ENCODE results near the gene CORT. TPM values are rescaled to one million over a fixed set of nuclear protein-coding genes. Genes with fewer than 3 reads are reported as not detected.
A peak's percentile ranks its signal among the peaks of the same experiment; 100 is the strongest.

CORT gene
- total and polyA plus RNA-seq, 3 experiments from 2014 or later = 0.71 TPM; not detected in 2

GRCh38 chr1:10440305-10440704, 9.5 kb upstream of the CORT start:
- peaks cover 0 to 11% (median 3%) of the 10 kb centered on the region in 3 donors for H3K36me3 Mint-ChIP-seq
- Histone ChIP-seq H3K27me3 (ENCODE audit: insufficient read depth, low read length, poor library complexity, severe bottlenecking) (no peaks in the 10 kb centered on the region), H3K4me3 (ENCODE audit: low read length) (no peak overlapping the region), H3K4me1 (ENCODE audit: insufficient read depth, low read length) (no peaks in the 10 kb centered on the region), H3K36me3 (ENCODE audit: insufficient read depth, low read length) (no peaks in the 10 kb centered on the region), H3K27ac (ENCODE audit: low read depth, low read length) (no peak overlapping the region), H3K9me3 (ENCODE audit: low read length) (no peaks in the 10 kb centered on the region)
- H3K27me3 Mint-ChIP-seq = no peaks in the 10 kb centered on the region
- ChIA-PET CTCF (no interaction called here), POLR2A (no interaction called here)
- H3K4me3 Mint-ChIP-seq = no peak overlapping the region
- no peaks in the 10 kb centered on the region for H3K4me1 Mint-ChIP-seq
- no peaks in the 10 kb centered on the region for H3K9me3 Mint-ChIP-seq
- DNase-seq = no peak
- H3K27ac Mint-ChIP-seq = no peak overlapping the region

DNA sequence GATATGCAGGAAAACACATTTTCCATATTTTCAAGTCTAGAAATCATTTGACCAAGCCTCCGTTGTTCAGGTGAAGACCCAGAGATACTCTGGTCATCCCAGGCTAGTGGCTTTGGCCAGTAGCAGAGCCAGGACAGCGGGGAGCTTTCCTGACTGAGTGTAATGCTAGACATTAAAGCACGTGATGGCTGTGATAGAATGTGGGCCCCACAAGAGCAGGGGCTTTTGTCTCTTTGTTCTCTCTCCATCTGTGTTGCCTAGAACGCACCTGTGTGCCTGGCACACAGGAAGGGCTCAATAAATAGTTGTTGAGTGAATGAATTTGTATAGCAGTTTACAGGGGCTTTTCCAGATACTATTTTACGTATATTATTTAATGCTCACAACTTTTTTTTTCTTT, 9.0 kb upstream of the CORT start:
- POLR2A ChIA-PET = no interaction called here

GRCh38 chr1:10444248-10444647, 5.6 kb upstream of the CORT start:
- Mint-ChIP-seq H3K4me3 (no peak overlapping the region), H3K27ac (no peak overlapping the region), H3K36me3 (peaks cover 0 to 11% (median 3%) of the 10 kb centered on the region in 3 donors), H3K9me3 (no peaks in the 10 kb centered on the region), H3K27me3 (no peaks in the 10 kb centered on the region), H3K4me1 (no peaks in the 10 kb centered on the region)
- no peaks in the 10 kb centered on the region for H3K36me3 ChIP-seq (ENCODE audit: insufficient read depth, low read length)
- no peak overlapping the region for H3K4me3 ChIP-seq (ENCODE audit: low read length)
- DNase-seq = no peak
- H3K27me3 ChIP-seq (ENCODE audit: insufficient read depth, low read length, poor library complexity, severe bottlenecking) = no peaks in the 10 kb centered on the region
- ChIA-PET CTCF (interaction anchor here (0.7 kb wide), 1 partner anchor 381 kb away, joined by 3 read pairs; no protein-coding TSS in a partner anchor), POLR2A (no interaction called here)
- no peaks in the 10 kb centered on the region for H3K9me3 ChIP-seq (ENCODE audit: low read length)
- no peaks in the 10 kb centered on the region for H3K4me1 ChIP-seq (ENCODE audit: insufficient read depth, low read length)
- H3K27ac ChIP-seq (ENCODE audit: low read depth, low read length) = no peak overlapping the region

More for the DNA sequence above, 9.0 kb upstream of the CORT start:
- no peak overlapping the region for H3K27ac ChIP-seq (ENCODE audit: low read depth, low read length)
- H3K36me3 ChIP-seq (ENCODE audit: insufficient read depth, low read length) = no peaks in the 10 kb centered on the region
- peak in 1 of 5 donors; percentile 12 for DNase-seq
- H3K4me1 ChIP-seq (ENCODE audit: insufficient read depth, low read length) = no peaks in the 10 kb centered on the region
- H3K27me3 Mint-ChIP-seq = no peaks in the 10 kb centered on the region
- H3K9me3 ChIP-seq (ENCODE audit: low read length) = no peaks in the 10 kb centered on the region
- no peaks in the 10 kb centered on the region for H3K9me3 Mint-ChIP-seq
- no peaks in the 10 kb centered on the region for H3K27me3 ChIP-seq (ENCODE audit: insufficient read depth, low read length, poor library complexity, severe bottlenecking)
- no peak overlapping the region for H3K4me3 Mint-ChIP-seq
- H3K27ac Mint-ChIP-seq = peak overlapping the region in 1 of 8 donors; percentile 29
- H3K4me1 Mint-ChIP-seq = no peaks in the 10 kb centered on the region
- CTCF ChIA-PET = no interaction called here
- H3K36me3 Mint-ChIP-seq = peaks cover 0 to 11% (median 3%) of the 10 kb centered on the region in 3 donors
- H3K4me3 ChIP-seq (ENCODE audit: low read length) = no peak overlapping the region

DNA sequence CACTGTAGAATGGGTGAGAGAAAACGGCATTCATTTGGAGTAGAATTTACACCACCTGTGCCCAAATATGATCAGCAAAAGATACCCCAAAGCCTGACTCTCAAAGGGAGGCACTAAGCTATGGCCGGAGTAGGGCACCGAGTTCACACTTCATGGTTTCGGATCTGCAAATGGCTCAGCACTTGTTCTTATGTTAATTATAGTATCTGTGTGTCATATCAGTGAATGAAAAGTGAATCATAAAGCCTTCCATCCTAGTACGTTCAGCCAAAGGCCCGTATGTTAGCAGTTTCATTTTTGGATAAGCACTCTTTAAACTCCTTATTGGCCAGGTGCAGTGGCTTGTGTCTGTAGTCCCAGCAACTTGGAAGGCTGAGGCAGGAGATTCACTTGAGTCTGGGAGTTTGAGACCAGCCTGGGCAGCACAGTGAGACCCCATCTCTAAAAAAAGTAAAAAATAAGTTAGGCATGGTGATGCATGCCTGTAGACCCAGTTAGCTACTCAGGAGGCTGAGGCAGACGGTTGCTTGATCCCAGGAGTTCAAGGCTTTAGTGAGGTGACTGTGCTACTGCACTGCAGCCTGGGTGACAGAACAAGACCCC, 4.9 kb upstream of the CORT start:
- peak overlapping the region in 1 of 8 donors; percentile 26 for H3K27ac Mint-ChIP-seq
- DNase-seq = no peak
- Histone ChIP-seq H3K9me3 (ENCODE audit: low read length) (no peaks in the 10 kb centered on the region), H3K27me3 (ENCODE audit: insufficient read depth, low read length, poor library complexity, severe bottlenecking) (no peaks in the 10 kb centered on the region), H3K4me3 (ENCODE audit: low read length) (no peak overlapping the region), H3K27ac (ENCODE audit: low read depth, low read length) (no peak overlapping the region), H3K4me1 (ENCODE audit: insufficient read depth, low read length) (no peaks in the 10 kb centered on the region), H3K36me3 (ENCODE audit: insufficient read depth, low read length) (no peaks in the 10 kb centered on the region)
- H3K9me3 Mint-ChIP-seq = no peaks in the 10 kb centered on the region
- ChIA-PET POLR2A (no interaction called here), CTCF (no interaction called here)
- no peaks in the 10 kb centered on the region for H3K4me1 Mint-ChIP-seq
- no peak overlapping the region for H3K4me3 Mint-ChIP-seq
- no peaks in the 10 kb centered on the region for H3K27me3 Mint-ChIP-seq
- H3K36me3 Mint-ChIP-seq = peaks cover 0 to 11% (median 3%) of the 10 kb centered on the region in 3 donors

DNA sequence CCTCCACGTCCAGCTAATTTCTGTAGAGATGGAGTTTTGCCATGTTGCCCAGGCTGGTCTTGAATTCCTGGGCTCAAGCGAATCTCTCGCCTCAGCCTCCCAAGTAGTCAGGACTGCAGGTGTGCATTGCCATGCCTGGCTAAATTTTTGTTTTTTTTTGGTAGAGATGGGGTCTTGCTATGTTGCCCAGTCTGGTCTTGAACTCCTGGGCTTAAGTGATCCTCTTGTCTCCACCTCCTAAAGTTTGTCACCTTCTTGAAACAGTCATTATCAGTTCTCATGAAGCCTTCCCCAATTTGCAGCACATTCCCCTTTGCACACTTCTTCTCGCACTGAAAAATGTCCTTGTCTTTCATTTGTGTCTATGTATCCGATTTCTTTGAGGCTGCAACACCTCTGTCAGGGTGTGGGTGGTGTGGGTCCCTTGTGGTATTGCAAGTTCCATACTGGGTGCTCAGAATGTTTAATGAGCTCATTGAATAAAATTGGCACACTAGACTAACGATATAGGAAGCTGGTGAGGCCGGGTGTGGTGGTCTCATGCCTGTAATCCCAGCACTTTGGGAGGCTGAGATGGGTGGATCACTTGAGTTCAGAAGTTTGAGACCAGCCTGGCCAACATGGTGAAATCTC, 2.9 kb upstream of the CORT start:
- no peaks in the 10 kb centered on the region for H3K4me1 ChIP-seq (ENCODE audit: insufficient read depth, low read length)
- ChIA-PET POLR2A (no interaction called here), CTCF (no interaction called here)
- Mint-ChIP-seq H3K4me3 (no peak overlapping the region), H3K27me3 (no peaks in the 10 kb centered on the region), H3K4me1 (no peaks in the 10 kb centered on the region), H3K27ac (no peak overlapping the region), H3K9me3 (no peaks in the 10 kb centered on the region), H3K36me3 (peaks cover 0 to 3% (median 0%) of the 10 kb centered on the region in 3 donors)
- no peak for DNase-seq
- no peak overlapping the region for H3K4me3 ChIP-seq (ENCODE audit: low read length)
- H3K9me3 ChIP-seq (ENCODE audit: low read length) = no peaks in the 10 kb centered on the region
- no peak overlapping the region for H3K27ac ChIP-seq (ENCODE audit: low read depth, low read length)
- no peaks in the 10 kb centered on the region for H3K27me3 ChIP-seq (ENCODE audit: insufficient read depth, low read length, poor library complexity, severe bottlenecking)
- H3K36me3 ChIP-seq (ENCODE audit: insufficient read depth, low read length) = no peaks in the 10 kb centered on the region

GRCh38 chr1:10450156-10450814, 454 bp downstream of the CORT start:
- H3K27ac Mint-ChIP-seq = no peak overlapping the region
- no peak overlapping the region for H3K27ac ChIP-seq (ENCODE audit: low read depth, low read length)
- DNase-seq = no peak
- no peaks in the 10 kb centered on the region for H3K4me1 ChIP-seq (ENCODE audit: insufficient read depth, low read length)
- H3K36me3 ChIP-seq (ENCODE audit: insufficient read depth, low read length) = no peaks in the 10 kb centered on the region
- no peaks in the 10 kb centered on the region for H3K27me3 ChIP-seq (ENCODE audit: insufficient read depth, low read length, poor library complexity, severe bottlenecking)
- no peaks in the 10 kb centered on the region for H3K36me3 Mint-ChIP-seq
- no peaks in the 10 kb centered on the region for H3K4me1 Mint-ChIP-seq
- H3K9me3 Mint-ChIP-seq = no peaks in the 10 kb centered on the region
- no peak overlapping the region for H3K4me3 ChIP-seq (ENCODE audit: low read length)
- no peaks in the 10 kb centered on the region for H3K9me3 ChIP-seq (ENCODE audit: low read length)
- no peaks in the 10 kb centered on the region for H3K27me3 Mint-ChIP-seq
- H3K4me3 Mint-ChIP-seq = no peak overlapping the region
- ChIA-PET POLR2A (interaction anchor here (0.5 kb wide), 1 partner anchor 8 kb away, joined by 3 read pairs; no protein-coding TSS in a partner anchor), CTCF (no interaction called here)

GRCh38 chr1:10450836-10451235, 1.0 kb downstream of the CORT start:
- H3K4me3 Mint-ChIP-seq = no peak overlapping the region
- no peak overlapping the region for H3K27ac ChIP-seq (ENCODE audit: low read depth, low read length)
- no peaks in the 10 kb centered on the region for H3K36me3 Mint-ChIP-seq
- CTCF ChIA-PET = no interaction called here
- H3K9me3 Mint-ChIP-seq = no peaks in the 10 kb centered on the region
- H3K36me3 ChIP-seq (ENCODE audit: insufficient read depth, low read length) = no peaks in the 10 kb centered on the region
- DNase-seq = no peak
- H3K9me3 ChIP-seq (ENCODE audit: low read length) = no peaks in the 10 kb centered on the region
- no peak overlapping the region for H3K4me3 ChIP-seq (ENCODE audit: low read length)
- H3K4me1 ChIP-seq (ENCODE audit: insufficient read depth, low read length) = no peaks in the 10 kb centered on the region
- no peaks in the 10 kb centered on the region for H3K27me3 ChIP-seq (ENCODE audit: insufficient read depth, low read length, poor library complexity, severe bottlenecking)
- no peaks in the 10 kb centered on the region for H3K27me3 Mint-ChIP-seq
- H3K27ac Mint-ChIP-seq = no peak overlapping the region
- POLR2A ChIA-PET = interaction anchor here (0.5 kb wide), 1 partner anchor 9 kb away, joined by 3 read pairs; no protein-coding TSS in a partner anchor
- no peaks in the 10 kb centered on the region for H3K4me1 Mint-ChIP-seq

- no peaks in the 10 kb centered on the region for H3K9me3 ChIP-seq (ENCODE audit: low read length)
- H3K27me3 ChIP-seq (ENCODE audit: insufficient read depth, low read length, poor library complexity, severe bottlenecking) = no peaks in the 10 kb centered on the region
- no peak overlapping the region for H3K4me3 Mint-ChIP-seq
- no peaks in the 10 kb centered on the region for H3K4me1 ChIP-seq (ENCODE audit: insufficient read depth, low read length)
- no peaks in the 10 kb centered on the region for H3K36me3 ChIP-seq (ENCODE audit: insufficient read depth, low read length)
- H3K27ac Mint-ChIP-seq = no peak overlapping the region
- H3K36me3 Mint-ChIP-seq = peaks cover 0 to 4% (median 2%) of the 10 kb centered on the region in 3 donors
- H3K4me1 Mint-ChIP-seq = no peaks in the 10 kb centered on the region
- ChIA-PET CTCF (no interaction called here), POLR2A (no interaction called here)
- H3K9me3 Mint-ChIP-seq = no peaks in the 10 kb centered on the region
- DNase-seq = no peak
- H3K4me3 ChIP-seq (ENCODE audit: low read length) = no peak overlapping the region
- H3K27ac ChIP-seq (ENCODE audit: low read depth, low read length) = no peak overlapping the region
- no peaks in the 10 kb centered on the region for H3K27me3 Mint-ChIP-seq
Observed at GRCh38 chr1:10451287-10451686, 1.5 kb downstream of the CORT start.

Data from CD8-positive, alpha-beta memory T cell (primary cell).